Urothelium cell line (cell line): ENCODE measurements around the gene CFL2.

ENCODE experiments used
- DNase-seq: peaks from one replicate; pipeline ENCODE4 v3.0.0; 2011; ENCODE audit warnings: low spot score, mixed read lengths
- FAIRE-seq: peaks from 2 replicates; lab custom pipeline; 2011; peaks lifted over from hg19 to GRCh38; lab: Jason Lieb, UNC

CFL2 gene

DNA sequence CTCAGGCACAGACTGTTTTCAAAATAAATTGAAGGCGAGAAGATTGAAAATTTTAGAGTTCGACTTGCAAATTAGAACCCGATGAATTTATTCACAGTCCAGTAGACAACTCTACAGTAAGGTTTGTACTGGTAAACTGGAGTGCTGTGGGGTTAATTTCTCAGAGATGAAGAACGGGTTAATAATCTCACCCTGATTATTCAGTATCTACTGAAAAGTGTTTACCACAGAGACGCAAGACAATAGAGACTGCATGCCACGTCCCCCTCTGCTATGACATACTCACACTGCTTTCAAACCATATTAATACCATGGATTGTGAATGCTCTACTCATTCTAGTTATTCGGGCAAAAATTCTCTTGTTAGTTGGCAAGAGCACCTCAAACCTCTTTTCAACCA lies 36.1 kb downstream of the CFL2 start:
- DNase-seq, result peak; percentile 34
- FAIRE-seq, result no peak

- no peak for DNase-seq
These were observed 37.7 kb downstream of the CFL2 start for GRCh38 chr14:34676516-34677211.

DNA sequence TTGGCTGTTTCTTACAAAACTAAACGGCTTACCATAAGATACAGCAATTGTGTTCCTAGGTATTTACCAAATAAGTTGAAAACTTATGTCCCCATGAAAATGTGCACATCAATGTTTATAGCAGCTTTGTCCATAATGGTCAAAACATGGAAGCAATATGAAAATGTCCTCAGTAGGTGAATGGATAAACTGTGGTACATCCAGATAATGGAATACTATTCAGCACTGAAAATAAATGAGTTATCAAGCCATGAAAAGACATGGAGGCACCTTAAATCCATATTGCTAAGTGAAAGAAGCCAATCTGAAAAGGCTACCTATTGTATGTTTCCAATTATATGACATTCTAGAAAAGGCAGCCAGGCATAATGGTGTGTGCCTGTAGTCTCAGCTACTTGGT lies 40.7 kb downstream of the CFL2 start:
- DNase-seq (no peak), FAIRE-seq (no peak)

More at GRCh38 chr14:34676516-34677211, 37.7 kb downstream of the CFL2 start:
- FAIRE-seq, result no peak

GRCh38 chr14:34671716-34672115 lies 42.7 kb downstream of the CFL2 start:
- FAIRE-seq (no peak), DNase-seq (no peak)

DNA sequence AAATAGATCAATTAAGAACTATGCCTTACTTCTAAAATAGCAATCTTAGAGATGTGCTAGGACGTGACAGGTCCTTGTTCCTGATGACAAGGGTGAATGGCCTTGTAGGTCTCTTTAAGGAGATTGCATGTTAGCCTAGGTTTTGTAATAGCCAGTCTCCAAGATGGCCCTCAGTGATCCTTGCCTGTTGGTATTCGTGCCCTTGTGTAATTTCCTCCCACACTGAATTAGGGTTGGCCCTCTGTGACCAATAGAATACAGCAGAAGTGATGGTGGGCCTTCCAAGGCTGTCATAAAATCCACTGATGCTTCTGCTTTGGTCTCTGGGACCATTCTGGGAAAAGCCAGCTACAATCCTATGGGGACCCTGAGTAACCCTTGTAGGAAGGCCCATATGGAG lies 46.3 kb downstream of the CFL2 start:
- FAIRE-seq (no peak), DNase-seq (no peak)

DNA sequence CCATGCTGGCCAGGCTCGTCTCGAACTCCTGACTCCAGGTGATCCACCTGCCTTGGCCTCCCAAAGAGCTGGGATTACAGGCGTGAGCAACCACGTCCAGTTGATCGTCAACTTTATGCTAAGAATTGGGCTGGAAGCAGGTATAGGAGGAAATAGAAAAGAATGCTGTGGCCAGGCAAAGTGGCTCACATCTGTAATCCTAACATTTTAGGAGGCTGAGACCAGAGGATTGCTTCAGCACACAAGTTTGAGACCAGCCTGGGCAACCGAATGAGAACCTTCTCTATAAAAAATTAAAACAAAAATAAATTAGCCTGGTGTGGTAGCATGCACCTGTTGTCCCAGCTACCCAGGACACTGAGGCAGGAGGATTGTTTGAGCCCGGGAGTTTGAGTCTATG lies 47.4 kb downstream of the CFL2 start:
- DNase-seq (no peak), FAIRE-seq (no peak)

DNA sequence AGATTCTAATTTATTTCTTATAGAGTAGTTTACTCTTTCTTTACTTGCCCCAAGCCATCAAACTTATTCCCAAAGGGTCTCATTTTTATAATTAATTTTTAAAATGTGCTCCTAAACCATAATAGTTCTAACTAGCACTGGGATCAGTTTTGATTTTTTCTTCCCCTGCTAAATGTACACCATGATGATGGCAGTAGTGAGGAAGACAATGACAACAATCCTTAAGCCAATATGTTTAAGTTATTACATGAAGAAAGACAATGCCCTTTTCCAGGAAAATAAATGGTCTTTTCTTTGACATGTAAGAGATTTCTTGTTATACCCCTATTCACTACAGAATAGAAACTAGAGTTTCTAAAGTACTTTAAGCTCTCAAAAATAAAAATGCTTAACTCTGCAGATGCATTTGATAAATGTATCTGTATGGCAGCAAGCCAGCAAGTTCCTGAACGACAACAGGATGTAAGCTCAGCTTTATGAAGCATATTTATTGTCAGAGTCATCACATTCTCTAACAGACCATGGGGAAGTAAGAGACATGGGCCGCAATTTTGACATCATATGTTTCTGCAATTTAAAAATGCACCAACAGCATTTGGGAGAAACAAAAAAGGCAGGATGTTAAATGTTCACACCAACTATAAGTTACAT lies 48.5 kb downstream of the CFL2 start:
- FAIRE-seq (no peak), DNase-seq (peak; percentile 56)

- no peak for FAIRE-seq
- no peak for DNase-seq
These were observed 51.8 kb downstream of the CFL2 start for GRCh38 chr14:34662561-34663088.

DNA sequence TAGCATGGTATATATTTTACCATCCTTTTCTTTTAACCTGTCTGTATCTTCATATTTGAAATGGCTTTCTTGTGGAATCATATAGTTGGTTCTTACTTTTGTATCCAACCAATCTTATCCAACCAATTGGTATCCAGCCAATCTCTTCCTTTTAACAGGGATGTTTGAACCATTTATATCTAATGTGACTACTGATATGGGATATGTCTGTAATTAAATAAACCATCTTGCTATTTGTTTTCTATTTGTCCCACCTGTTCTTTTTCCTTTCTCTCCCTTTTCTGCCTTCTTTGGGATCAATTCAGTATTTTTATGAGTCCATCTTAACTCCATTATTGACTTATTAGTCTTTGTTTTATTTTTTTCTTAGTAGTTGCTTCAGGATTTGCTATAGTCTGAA lies 53.6 kb downstream of the CFL2 start:
- DNase-seq (no peak), FAIRE-seq (no peak)
